ENCODE results near the gene PEPD.

DNA sequence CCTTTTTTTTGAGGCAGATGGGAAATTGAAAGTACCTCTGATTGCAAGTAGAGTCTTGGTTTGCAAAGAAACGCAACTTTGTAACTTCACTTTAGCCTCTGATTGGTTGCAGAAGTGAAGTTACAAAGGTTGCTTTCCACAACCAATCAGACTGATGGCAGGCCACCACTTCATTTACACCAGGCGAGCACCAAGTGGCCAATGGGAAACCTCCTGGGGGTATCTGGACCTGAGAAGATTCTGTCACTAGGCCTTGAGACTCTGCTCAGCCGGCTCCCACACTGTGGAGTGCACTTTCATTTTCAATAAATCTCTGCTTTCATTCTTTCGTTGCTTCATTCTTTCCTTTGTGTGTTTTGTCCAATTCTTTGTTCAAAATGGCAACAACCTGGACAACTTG lies 19.1 kb downstream of the PEPD start:
- TF ChIP-seq, protein P1, sequence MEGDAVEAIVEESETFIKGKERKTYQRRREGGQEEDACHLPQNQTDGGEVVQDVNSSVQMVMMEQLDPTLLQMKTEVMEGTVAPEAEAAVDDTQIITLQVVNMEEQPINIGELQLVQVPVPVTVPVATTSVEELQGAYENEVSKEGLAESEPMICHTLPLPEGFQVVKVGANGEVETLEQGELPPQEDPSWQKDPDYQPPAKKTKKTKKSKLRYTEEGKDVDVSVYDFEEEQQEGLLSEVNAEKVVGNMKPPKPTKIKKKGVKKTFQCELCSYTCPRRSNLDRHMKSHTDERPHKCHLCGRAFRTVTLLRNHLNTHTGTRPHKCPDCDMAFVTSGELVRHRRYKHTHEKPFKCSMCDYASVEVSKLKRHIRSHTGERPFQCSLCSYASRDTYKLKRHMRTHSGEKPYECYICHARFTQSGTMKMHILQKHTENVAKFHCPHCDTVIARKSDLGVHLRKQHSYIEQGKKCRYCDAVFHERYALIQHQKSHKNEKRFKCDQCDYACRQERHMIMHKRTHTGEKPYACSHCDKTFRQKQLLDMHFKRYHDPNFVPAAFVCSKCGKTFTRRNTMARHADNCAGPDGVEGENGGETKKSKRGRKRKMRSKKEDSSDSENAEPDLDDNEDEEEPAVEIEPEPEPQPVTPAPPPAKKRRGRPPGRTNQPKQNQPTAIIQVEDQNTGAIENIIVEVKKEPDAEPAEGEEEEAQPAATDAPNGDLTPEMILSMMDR (IDR thresholded peaks at IDR 0.05 in 2 of 3, conservative IDR thresholded peaks at IDR 0.05 in 1 of 3; ENCODE audit: borderline replicate concordance in 1 of 3, insufficient read depth in 1 of 3, low read depth in 2 of 3, low read length in 2 of 3), result no peak
- TF ChIP-seq, protein P2, sequence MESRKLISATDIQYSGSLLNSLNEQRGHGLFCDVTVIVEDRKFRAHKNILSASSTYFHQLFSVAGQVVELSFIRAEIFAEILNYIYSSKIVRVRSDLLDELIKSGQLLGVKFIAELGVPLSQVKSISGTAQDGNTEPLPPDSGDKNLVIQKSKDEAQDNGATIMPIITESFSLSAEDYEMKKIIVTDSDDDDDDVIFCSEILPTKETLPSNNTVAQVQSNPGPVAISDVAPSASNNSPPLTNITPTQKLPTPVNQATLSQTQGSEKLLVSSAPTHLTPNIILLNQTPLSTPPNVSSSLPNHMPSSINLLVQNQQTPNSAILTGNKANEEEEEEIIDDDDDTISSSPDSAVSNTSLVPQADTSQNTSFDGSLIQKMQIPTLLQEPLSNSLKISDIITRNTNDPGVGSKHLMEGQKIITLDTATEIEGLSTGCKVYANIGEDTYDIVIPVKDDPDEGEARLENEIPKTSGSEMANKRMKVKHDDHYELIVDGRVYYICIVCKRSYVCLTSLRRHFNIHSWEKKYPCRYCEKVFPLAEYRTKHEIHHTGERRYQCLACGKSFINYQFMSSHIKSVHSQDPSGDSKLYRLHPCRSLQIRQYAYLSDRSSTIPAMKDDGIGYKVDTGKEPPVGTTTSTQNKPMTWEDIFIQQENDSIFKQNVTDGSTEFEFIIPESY (IDR thresholded peaks at IDR 0.05; ENCODE audit: extremely low read depth, insufficient replicate concordance, low read length), result no peak
- TF ChIP-seq RAD21 (IDR thresholded peaks at IDR 0.05; ENCODE audit: low read depth) (no peak), MAX (IDR thresholded peaks at IDR 0.05) (no peak), POLR2AphosphoS5 (IDR thresholded peaks at IDR 0.05; ENCODE audit: low read depth, low read length) (no peak), CEBPB (IDR thresholded peaks at IDR 0.05; ENCODE audit: low read depth) (no peak), POLR2A (IDR thresholded peaks at IDR 0.05; ENCODE audit: borderline replicate concordance, extremely low read depth, insufficient read depth, insufficient read length) (no peak), JUND (IDR thresholded peaks at IDR 0.05) (no peak), FOSL1 (IDR thresholded peaks at IDR 0.05; ENCODE audit: low read depth) (no peak), YY1 (IDR thresholded peaks at IDR 0.05; ENCODE audit: extremely low read depth, insufficient replicate concordance, low read depth, low read length) (no peak), ZNF274 (IDR thresholded peaks at IDR 0.05; ENCODE audit: low read depth, low read length) (no peak)

Measured in HCT116 (cell line).